Measurements from ENCODE around the gene MANBA.

MANBA gene

GRCh38 chr4:102639598-102639997 is 121.2 kb downstream of the MANBA start:
- no peak for TF ChIP-seq EZH2phosphoT487 (conservative IDR thresholded peaks at IDR 0.05; ENCODE audit: low read length)
- no peak for TF ChIP-seq CTCF (IDR thresholded peaks at IDR 0.05; ENCODE audit: insufficient read depth, low read length, poor library complexity, severe bottlenecking)
- Histone ChIP-seq H3K27ac (ENCODE audit: low read depth, low read length) (no peak overlapping the region), H3K9me3 (ENCODE audit: insufficient read depth, low read length) (no peaks in the 10 kb centered on the region)

DNA sequence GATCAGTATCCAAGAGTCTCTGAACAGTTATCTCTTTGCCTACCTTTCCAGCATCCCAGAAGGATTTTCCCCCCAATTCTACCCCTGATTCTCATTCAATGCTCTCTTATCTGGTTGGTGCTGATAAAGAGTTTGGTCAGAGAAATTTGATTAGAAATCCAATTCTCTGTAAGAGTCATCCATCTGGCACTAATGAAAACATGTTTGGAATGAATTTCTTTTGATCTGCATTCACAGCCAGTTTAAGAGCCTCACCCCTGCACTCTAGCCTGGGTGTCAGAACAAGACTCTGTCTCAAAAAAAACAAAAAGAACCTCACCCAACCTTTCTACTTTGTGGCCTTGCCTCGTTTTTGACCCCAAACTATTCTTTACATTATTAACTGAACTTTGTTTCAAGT is 122.1 kb downstream of the MANBA start:
- no peaks in the 10 kb centered on the region for H3F3A ChIP-seq (ENCODE audit: insufficient read depth)
- H3K4me2 ChIP-seq (ENCODE audit: low read depth, low read length, poor library complexity, severe bottlenecking) = no peak overlapping the region
- no peaks in the 10 kb centered on the region for H4K20me1 ChIP-seq (ENCODE audit: low read depth, low read length)
- no peak overlapping the region for H3K27ac ChIP-seq (ENCODE audit: low read depth, low read length)
- no peaks in the 10 kb centered on the region for H3K79me2 ChIP-seq (ENCODE audit: insufficient read depth, low read length)
- no peaks in the 10 kb centered on the region for H3K27me3 ChIP-seq (ENCODE audit: low read length)
- no peak overlapping the region for H3K9ac ChIP-seq (ENCODE audit: low read length)
- no peak overlapping the region for H3K4me3 ChIP-seq (ENCODE audit: insufficient read depth, low read length, poor library complexity, severe bottlenecking)
- H3K36me3 ChIP-seq (ENCODE audit: low read length) = no peaks in the 10 kb centered on the region
- TF ChIP-seq EZH2phosphoT487 (conservative IDR thresholded peaks at IDR 0.05; ENCODE audit: low read length) (no peak), CTCF (IDR thresholded peaks at IDR 0.05; ENCODE audit: insufficient read depth, low read length, poor library complexity, severe bottlenecking) (no peak)
- no peaks in the 10 kb centered on the region for H3K9me2 ChIP-seq (replicated peaks; ENCODE audit: insufficient read depth, low read length)
- H2AFZ ChIP-seq (ENCODE audit: low read depth, low read length, severe bottlenecking) = no peak overlapping the region
- H3K9me3 ChIP-seq (ENCODE audit: insufficient read depth, low read length) = no peaks in the 10 kb centered on the region

More at GRCh38 chr4:102639598-102639997, 121.2 kb downstream of the MANBA start:
- H3K4me3 ChIP-seq (ENCODE audit: insufficient read depth, low read length, poor library complexity, severe bottlenecking) = no peak overlapping the region
- no peaks in the 10 kb centered on the region for H3F3A ChIP-seq (ENCODE audit: insufficient read depth)
- no peak overlapping the region for H3K9ac ChIP-seq (ENCODE audit: low read length)
- no peaks in the 10 kb centered on the region for H3K27me3 ChIP-seq (ENCODE audit: low read length)
- H3K4me2 ChIP-seq (ENCODE audit: low read depth, low read length, poor library complexity, severe bottlenecking) = no peak overlapping the region
- no peak overlapping the region for H2AFZ ChIP-seq (ENCODE audit: low read depth, low read length, severe bottlenecking)
- H3K36me3 ChIP-seq (ENCODE audit: low read length) = no peaks in the 10 kb centered on the region
- no peaks in the 10 kb centered on the region for H3K9me2 ChIP-seq (replicated peaks; ENCODE audit: insufficient read depth, low read length)
- H4K20me1 ChIP-seq (ENCODE audit: low read depth, low read length) = no peaks in the 10 kb centered on the region
- no peaks in the 10 kb centered on the region for H3K79me2 ChIP-seq (ENCODE audit: insufficient read depth, low read length)

DNA sequence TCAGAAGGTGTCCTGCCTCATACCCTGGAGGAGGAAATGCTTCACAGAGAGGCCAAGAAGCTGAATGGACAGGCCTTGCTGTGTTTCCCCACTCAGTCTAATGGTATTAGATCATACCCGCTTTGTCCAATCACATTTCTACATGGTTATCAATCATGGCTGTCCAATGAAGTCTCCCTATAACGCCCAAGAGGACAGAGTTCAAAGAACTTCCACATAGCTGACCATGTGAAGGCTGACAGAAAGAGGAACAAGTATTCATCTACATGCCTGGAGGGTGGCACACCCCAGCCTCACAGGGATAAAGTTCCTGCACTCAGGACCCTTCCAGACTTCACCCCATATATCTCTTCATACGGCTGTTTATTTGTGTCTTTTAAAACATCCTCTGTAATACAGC is 123.4 kb downstream of the MANBA start:
- H4K20me1 ChIP-seq (ENCODE audit: low read depth, low read length) = no peaks in the 10 kb centered on the region
- no peak overlapping the region for H3K9ac ChIP-seq (ENCODE audit: low read length)
- no peak overlapping the region for H3K27ac ChIP-seq (ENCODE audit: low read depth, low read length)
- H3K36me3 ChIP-seq (ENCODE audit: low read length) = no peaks in the 10 kb centered on the region
- no peaks in the 10 kb centered on the region for H3K9me2 ChIP-seq (replicated peaks; ENCODE audit: insufficient read depth, low read length)
- no peak overlapping the region for H3K4me2 ChIP-seq (ENCODE audit: low read depth, low read length, poor library complexity, severe bottlenecking)
- H3F3A ChIP-seq (ENCODE audit: insufficient read depth) = no peaks in the 10 kb centered on the region
- no peaks in the 10 kb centered on the region for H3K27me3 ChIP-seq (ENCODE audit: low read length)
- H3K79me2 ChIP-seq (ENCODE audit: insufficient read depth, low read length) = no peaks in the 10 kb centered on the region
- no peaks in the 10 kb centered on the region for H3K9me3 ChIP-seq (ENCODE audit: insufficient read depth, low read length)
- H2AFZ ChIP-seq (ENCODE audit: low read depth, low read length, severe bottlenecking) = no peak overlapping the region
- H3K4me3 ChIP-seq (ENCODE audit: insufficient read depth, low read length, poor library complexity, severe bottlenecking) = no peak overlapping the region
- TF ChIP-seq CTCF (IDR thresholded peaks at IDR 0.05; ENCODE audit: insufficient read depth, low read length, poor library complexity, severe bottlenecking) (no peak), EZH2phosphoT487 (conservative IDR thresholded peaks at IDR 0.05; ENCODE audit: low read length) (no peak)
